ENCODE data around the gene ACSL5. TPM values are rescaled to one million over a fixed set of nuclear protein-coding genes. Genes with fewer than 3 reads are reported as not detected.

Gene ACSL5
- total and polyA plus RNA-seq, 2 experiments from 2014 or later = not detected

DNA sequence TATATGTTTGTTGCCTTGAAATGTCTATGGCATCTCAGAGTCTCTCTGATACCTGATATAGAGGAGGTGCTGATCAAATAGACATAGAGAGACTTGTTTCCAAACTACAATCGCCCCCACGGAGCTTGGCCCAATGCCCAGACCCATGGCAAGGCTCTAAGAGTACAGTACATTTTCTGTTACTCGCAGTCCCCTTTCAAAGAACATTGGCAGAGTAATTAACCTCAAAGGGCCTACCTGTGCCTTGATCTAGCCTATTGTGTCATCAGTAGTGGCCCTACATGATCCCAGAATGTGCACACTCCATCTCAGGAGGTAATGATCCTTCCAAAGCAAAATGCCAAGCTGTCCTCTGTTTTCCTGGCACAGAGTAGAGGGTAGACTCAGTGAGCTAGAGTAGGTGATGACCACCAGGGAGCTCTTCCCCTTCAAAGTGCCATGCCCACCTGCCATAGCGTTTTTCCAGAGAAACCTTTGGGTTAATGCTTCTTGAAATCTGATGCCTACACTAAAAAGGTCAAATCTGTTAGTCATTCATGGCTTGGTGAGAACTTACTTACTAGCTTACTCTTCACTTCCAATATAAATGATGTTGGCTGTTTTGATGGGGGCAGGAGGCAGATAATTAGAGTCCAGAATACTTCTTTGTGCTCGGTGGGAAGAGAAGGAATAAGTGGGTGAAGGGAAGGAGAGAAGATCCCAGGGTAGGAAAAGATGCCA lies 41.2 kb upstream of the ACSL5 start:
- H3K27me3 ChIP-seq = no peaks in the 10 kb centered on the region
- H3K4me3 ChIP-seq = no peak overlapping the region
- H3K36me3 ChIP-seq = no peaks in the 10 kb centered on the region
- H3K9me3 ChIP-seq (ENCODE audit: low read depth) = no peaks in the 10 kb centered on the region
- peak in 1 of 2 donors; percentile 21 for DNase-seq (ENCODE audit: low read depth in 1 of 2, low spot score in 1 of 2)
- no peak overlapping the region for H3K27ac ChIP-seq
- peaks cover 9% of the 10 kb centered on the region for H3K4me1 ChIP-seq (ENCODE audit: low read depth)
- TF ChIP-seq, protein P1, sequence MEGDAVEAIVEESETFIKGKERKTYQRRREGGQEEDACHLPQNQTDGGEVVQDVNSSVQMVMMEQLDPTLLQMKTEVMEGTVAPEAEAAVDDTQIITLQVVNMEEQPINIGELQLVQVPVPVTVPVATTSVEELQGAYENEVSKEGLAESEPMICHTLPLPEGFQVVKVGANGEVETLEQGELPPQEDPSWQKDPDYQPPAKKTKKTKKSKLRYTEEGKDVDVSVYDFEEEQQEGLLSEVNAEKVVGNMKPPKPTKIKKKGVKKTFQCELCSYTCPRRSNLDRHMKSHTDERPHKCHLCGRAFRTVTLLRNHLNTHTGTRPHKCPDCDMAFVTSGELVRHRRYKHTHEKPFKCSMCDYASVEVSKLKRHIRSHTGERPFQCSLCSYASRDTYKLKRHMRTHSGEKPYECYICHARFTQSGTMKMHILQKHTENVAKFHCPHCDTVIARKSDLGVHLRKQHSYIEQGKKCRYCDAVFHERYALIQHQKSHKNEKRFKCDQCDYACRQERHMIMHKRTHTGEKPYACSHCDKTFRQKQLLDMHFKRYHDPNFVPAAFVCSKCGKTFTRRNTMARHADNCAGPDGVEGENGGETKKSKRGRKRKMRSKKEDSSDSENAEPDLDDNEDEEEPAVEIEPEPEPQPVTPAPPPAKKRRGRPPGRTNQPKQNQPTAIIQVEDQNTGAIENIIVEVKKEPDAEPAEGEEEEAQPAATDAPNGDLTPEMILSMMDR (IDR thresholded peaks at IDR 0.05; ENCODE audit: low read depth, low read length) = no peak

DNA sequence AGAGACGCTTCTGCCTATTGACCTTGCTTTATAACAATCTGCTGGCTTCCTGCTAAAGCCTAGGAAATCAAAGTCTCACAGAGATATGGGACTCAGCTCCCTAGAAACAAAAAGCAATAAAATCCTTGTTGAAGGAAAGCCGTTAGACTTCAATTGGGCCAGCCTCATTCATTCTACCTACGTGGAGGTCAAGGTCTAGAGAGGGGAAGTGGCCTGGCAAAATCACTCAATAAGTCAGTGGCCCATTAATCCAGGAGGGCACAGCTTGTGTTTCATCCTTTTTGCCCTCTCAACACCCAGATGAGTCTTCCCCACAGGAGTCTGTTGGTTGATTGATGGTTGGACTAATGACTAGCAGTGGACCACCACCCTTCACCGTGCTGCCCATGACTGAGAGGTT lies 40.5 kb upstream of the ACSL5 start:
- peaks cover 9% of the 10 kb centered on the region for H3K4me1 ChIP-seq (ENCODE audit: low read depth)
- H3K4me3 ChIP-seq = no peak overlapping the region
- DNase-seq (ENCODE audit: low read depth in 1 of 2, low spot score in 1 of 2) = no peak
- TF ChIP-seq, protein P1 (IDR thresholded peaks at IDR 0.05; ENCODE audit: low read depth, low read length) = no peak
- H3K36me3 ChIP-seq = no peaks in the 10 kb centered on the region
- no peak overlapping the region for H3K27ac ChIP-seq
- no peaks in the 10 kb centered on the region for H3K9me3 ChIP-seq (ENCODE audit: low read depth)
- no peaks in the 10 kb centered on the region for H3K27me3 ChIP-seq

DNA sequence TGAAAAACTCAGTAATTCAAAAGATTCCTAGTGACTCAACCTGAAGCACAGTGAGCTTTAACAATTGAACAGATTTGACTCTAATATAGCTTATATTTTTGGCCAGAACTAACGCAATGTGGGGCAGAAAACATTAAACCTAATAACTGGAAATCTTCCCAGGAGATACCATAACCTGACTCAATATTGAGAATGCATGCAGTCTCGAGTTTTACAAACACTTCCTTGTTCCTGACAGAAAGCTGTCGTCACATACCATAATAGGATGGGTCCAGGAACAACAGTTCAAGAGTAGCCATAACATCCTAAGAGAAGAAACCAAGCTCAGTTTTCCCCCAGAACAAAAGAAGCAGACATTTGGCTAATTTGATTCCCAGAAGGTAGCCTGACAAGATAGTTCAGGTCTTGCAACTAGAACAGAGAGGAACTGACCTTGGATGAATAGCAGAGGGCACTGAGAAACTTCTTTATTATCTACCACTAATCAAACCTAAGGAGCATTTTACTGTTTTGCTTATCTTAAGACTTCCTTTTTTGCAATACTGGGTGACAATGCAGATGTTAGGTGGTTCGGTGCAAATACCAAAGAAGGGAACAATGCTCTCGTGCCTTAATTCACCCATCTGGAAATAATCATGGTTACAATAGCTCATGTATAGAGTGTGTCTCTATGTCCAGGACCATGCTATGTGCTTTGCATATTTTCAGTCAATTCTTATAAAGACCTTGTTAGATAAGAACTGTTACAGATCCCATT lies 38.6 kb upstream of the ACSL5 start:
- H3K27ac ChIP-seq = no peak overlapping the region
- TF ChIP-seq, protein P1 (IDR thresholded peaks at IDR 0.05; ENCODE audit: low read depth, low read length) = no peak
- peaks cover 9% of the 10 kb centered on the region for H3K4me1 ChIP-seq (ENCODE audit: low read depth)
- no peak overlapping the region for H3K4me3 ChIP-seq
- H3K27me3 ChIP-seq = no peaks in the 10 kb centered on the region
- H3K36me3 ChIP-seq = no peaks in the 10 kb centered on the region
- H3K9me3 ChIP-seq (ENCODE audit: low read depth) = no peaks in the 10 kb centered on the region
- peak; percentile 8 to 47 for DNase-seq (ENCODE audit: low read depth in 1 of 2, low spot score in 1 of 2)

DNA sequence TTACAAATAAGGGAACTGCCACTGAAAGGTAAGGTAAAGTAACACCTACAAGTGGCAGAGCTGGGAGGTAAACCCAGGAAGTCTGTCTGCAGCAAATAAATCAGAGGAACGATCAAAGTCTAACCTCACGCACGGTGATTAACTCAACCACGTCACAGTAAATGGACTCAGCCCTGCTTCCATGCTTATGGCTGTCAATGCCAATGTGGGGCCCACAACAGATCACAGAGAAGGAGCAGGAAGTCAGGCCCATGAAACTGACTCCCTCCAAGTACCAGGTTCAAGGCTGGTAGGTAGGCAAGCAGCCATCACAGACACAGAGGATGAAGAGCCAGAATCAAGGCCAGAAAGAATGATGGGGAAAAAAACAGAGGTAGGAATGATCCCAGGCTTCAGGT lies 38.0 kb upstream of the ACSL5 start:
- no peak overlapping the region for H3K27ac ChIP-seq
- H3K4me1 ChIP-seq (ENCODE audit: low read depth) = peaks cover 9% of the 10 kb centered on the region
- no peak overlapping the region for H3K4me3 ChIP-seq
- no peak for DNase-seq (ENCODE audit: low read depth in 1 of 2, low spot score in 1 of 2)
- no peaks in the 10 kb centered on the region for H3K27me3 ChIP-seq
- TF ChIP-seq, protein P1 (IDR thresholded peaks at IDR 0.05; ENCODE audit: low read depth, low read length) = no peak
- H3K9me3 ChIP-seq (ENCODE audit: low read depth) = no peaks in the 10 kb centered on the region
- H3K36me3 ChIP-seq = no peaks in the 10 kb centered on the region

DNA sequence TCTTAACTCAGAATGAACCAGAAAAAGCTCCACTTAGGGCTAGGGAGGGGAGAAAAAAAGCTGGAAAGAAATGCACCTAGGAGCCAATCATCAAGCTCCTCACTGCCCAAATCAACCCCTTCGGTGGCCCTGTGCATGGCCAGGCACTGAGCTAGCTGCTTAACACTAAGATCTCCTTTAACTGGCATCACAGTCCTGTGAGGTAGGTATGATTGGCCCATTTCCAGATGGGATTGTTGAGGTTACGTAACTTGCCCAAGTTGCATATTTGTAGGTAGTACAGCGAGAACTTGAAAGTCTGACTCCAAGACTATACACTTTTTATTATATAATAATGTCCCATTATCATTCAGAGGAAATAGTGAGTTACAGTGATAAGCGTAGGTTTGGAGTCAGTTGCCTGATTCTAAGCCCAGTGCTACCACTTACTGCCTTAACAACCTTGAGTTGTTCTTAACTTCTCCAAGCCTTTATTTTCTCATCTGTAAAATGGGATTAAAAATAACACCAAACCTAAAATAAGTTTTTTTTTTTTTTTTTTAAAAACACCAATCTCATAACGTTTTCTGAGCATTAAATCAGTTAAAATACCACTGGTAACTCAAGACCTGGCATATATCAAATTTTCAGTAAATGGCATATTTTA lies 37.2 kb upstream of the ACSL5 start:
- no peaks in the 10 kb centered on the region for H3K36me3 ChIP-seq
- H3K9me3 ChIP-seq (ENCODE audit: low read depth) = no peaks in the 10 kb centered on the region
- no peak for DNase-seq (ENCODE audit: low read depth in 1 of 2, low spot score in 1 of 2)
- no peak overlapping the region for H3K27ac ChIP-seq
- H3K4me1 ChIP-seq (ENCODE audit: low read depth) = peaks cover 9% of the 10 kb centered on the region
- H3K27me3 ChIP-seq = no peaks in the 10 kb centered on the region
- no peak overlapping the region for H3K4me3 ChIP-seq
- TF ChIP-seq, protein P1 (IDR thresholded peaks at IDR 0.05; ENCODE audit: low read depth, low read length) = no peak

Measured in cardiac muscle cell (in vitro differentiated cells and primary cell).